Osteoblast (primary cell): ENCODE results near the gene C6orf89. TPM values are rescaled to one million over a fixed set of nuclear protein-coding genes. Genes with fewer than 3 reads are reported as not detected.

ENCODE experiments used
- DNase-seq: peaks from one replicate; pipeline ENCODE4 v3.0.0; 2011; ENCODE audit warnings: low spot score, mixed read lengths; ENCODE audit not compliant: insufficient read length; ENCODE audit errors: missing footprints
- H2AFZ ChIP-seq: 2 replicates; pipeline ENCODE4 v1.6.0; 2011; ENCODE audit warnings: mild to moderate bottlenecking, low read length
- H3K27ac ChIP-seq: 2 replicates; pipeline ENCODE4 v1.5.1; 2011; ENCODE audit warnings: mild to moderate bottlenecking, low read depth, low read length, moderate library complexity
- H3K27me3 ChIP-seq: 2 replicates; pipeline ENCODE4 v1.6.0; 2012; ENCODE audit warnings: mild to moderate bottlenecking, control low read depth, inconsistent platforms, low read length, moderate library complexity; ENCODE audit not compliant: insufficient read depth
- H3K36me3 ChIP-seq: 2 replicates; pipeline ENCODE4 v1.5.1; 2011; ENCODE audit warnings: mild to moderate bottlenecking, low read length, control low read depth, moderate library complexity; ENCODE audit not compliant: insufficient read depth
- H3K4me1 ChIP-seq: 2 replicates; pipeline ENCODE4 v1.5.1; 2011; ENCODE audit warnings: mild to moderate bottlenecking, low read length, control low read depth, moderate library complexity; ENCODE audit not compliant: insufficient read depth
- H3K4me2 ChIP-seq: 2 replicates; pipeline ENCODE4 v1.6.0; 2011; ENCODE audit warnings: mild to moderate bottlenecking, low read length; ENCODE audit not compliant: insufficient read depth
- H3K4me3 ChIP-seq: fragments of 200-600 bp; sonication (generic); 3 replicates; pipeline ENCODE4 v1.5.1; 2012; ENCODE audit warnings: mild to moderate bottlenecking, low read length, inconsistent platforms; ENCODE audit not compliant: insufficient read depth
- H3K79me2 ChIP-seq: 2 replicates; pipeline ENCODE4 v1.6.0; 2012; ENCODE audit warnings: mild to moderate bottlenecking, low read length, control low read depth, inconsistent platforms; ENCODE audit not compliant: insufficient read depth
- H3K9me3 ChIP-seq: 2 replicates; pipeline ENCODE4 v1.5.1; 2011; ENCODE audit warnings: low read depth, low read length, control low read depth
- H4K20me1 ChIP-seq: 2 replicates; pipeline ENCODE4 v1.6.0; 2012; ENCODE audit warnings: mild to moderate bottlenecking, low read length, control low read depth; ENCODE audit not compliant: insufficient read depth
- total RNA-seq: library from RNA; depleted of rRNA; stranded (reverse); fragments of >200 nt; gene quantifications from 2 replicates; pipeline ENCODE4 v1.2.3, GENCODE V29; 2012
- TF ChIP-seq, protein P1 (sequence below): IDR thresholded peaks from 2 replicates; pipeline ENCODE4 v1.5.1; 2011; ENCODE audit warnings: mild to moderate bottlenecking, low read depth, low read length, moderate library complexity; ENCODE audit errors: extremely low read depth

Gene C6orf89
- total RNA-seq, 1 donor, result 59.0 TPM

DNA sequence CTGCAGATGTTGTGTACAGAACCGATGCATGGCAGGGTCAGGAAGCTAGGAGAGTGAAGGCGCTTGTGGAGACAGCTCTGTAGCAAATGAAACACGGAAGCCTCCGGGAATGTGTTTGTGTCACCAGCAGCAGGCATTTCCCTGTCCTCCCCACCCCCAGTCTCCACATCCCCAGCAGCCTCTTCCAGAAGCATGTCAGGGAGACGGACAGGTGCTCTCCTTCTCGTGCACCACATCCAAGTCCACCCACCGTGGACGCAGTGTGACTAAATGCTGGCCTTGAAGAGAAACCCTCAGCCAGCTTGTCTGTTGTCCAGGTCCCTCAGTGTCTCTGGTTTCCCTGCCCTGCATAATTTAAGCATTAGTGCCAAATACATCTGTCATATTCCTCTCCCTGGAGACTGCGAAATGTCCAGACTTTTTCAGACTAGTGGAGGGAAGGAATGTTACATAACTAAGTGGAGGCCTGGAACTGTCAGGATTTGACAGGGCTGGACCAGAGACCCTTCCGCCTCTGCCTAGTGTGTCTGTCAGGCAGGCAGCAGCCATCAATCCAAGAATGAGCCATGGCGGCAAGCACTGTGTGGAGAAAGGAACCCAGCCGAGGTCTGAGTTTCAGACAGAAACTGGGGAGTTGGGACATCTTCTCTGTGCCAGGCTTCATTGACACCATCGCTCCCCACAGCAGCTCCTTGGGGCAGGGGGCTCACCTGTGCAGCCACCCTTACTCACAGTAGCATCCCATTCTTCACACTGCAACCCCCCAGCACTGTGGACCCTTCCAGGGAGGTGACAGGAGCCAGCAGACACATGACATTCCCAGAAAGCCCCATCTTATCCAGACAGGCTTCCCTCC is 42.2 kb downstream of the C6orf89 start:
- no peak overlapping the region for H3K4me2 ChIP-seq
- TF ChIP-seq, protein P1, sequence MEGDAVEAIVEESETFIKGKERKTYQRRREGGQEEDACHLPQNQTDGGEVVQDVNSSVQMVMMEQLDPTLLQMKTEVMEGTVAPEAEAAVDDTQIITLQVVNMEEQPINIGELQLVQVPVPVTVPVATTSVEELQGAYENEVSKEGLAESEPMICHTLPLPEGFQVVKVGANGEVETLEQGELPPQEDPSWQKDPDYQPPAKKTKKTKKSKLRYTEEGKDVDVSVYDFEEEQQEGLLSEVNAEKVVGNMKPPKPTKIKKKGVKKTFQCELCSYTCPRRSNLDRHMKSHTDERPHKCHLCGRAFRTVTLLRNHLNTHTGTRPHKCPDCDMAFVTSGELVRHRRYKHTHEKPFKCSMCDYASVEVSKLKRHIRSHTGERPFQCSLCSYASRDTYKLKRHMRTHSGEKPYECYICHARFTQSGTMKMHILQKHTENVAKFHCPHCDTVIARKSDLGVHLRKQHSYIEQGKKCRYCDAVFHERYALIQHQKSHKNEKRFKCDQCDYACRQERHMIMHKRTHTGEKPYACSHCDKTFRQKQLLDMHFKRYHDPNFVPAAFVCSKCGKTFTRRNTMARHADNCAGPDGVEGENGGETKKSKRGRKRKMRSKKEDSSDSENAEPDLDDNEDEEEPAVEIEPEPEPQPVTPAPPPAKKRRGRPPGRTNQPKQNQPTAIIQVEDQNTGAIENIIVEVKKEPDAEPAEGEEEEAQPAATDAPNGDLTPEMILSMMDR, result no peak
- no peaks in the 10 kb centered on the region for H3K9me3 ChIP-seq
- H3K4me3 ChIP-seq, result no peak overlapping the region
- H3K36me3 ChIP-seq, result peaks cover 24% of the 10 kb centered on the region
- DNase-seq, result no peak
- H3K27ac ChIP-seq, result no peak overlapping the region
- no peaks in the 10 kb centered on the region for H3K79me2 ChIP-seq
- no peak overlapping the region for H2AFZ ChIP-seq
- no peaks in the 10 kb centered on the region for H4K20me1 ChIP-seq
- H3K27me3 ChIP-seq, result no peaks in the 10 kb centered on the region
- H3K4me1 ChIP-seq, result peaks cover 29% of the 10 kb centered on the region

DNA sequence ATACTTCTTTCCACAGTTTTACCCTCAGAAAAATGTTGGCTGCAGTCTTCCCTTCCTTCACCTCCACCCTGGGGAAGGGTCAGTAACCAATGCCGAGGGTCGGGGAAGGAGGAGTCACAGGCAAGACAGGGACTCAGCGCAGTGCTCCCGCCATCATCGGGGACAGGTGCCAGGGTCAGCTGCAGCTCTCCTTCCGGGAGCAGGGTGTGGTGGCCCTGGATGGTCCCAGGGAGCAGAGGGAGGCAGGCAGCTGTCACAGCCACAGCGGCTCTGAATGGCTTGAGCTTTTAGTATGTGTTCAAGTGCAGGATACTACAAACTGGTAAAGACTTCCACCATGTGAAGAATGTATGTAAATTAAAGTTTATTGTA is 42.8 kb downstream of the C6orf89 start:
- Histone ChIP-seq H3K9me3 (no peaks in the 10 kb centered on the region), H3K27ac (no peak overlapping the region), H3K4me2 (no peak overlapping the region), H3K4me1 (peaks cover 35% of the 10 kb centered on the region), H2AFZ (no peak overlapping the region), H4K20me1 (no peaks in the 10 kb centered on the region), H3K79me2 (no peaks in the 10 kb centered on the region), H3K4me3 (no peak overlapping the region), H3K36me3 (peaks cover 21% of the 10 kb centered on the region), H3K27me3 (no peaks in the 10 kb centered on the region)
- DNase-seq, result no peak
- TF ChIP-seq, protein P1, result no peak

DNA sequence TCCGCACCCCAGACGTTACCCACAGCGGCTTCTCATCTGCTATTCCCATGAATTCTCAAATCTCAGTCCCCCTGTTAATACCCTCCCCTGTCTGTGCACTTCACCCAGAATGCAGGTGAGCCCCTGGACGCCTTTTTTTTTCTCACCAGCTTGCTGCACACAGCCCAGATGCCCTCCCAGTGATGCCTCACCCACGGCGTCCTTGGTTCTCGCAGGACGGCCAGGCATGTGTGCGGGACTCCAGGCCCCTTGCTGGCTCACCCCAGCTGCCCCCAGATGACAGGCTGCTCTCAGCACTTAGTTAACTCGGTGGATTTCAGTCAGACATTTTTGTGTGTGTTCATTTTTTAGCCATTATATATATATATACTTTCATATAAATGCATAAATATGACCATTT is 43.4 kb downstream of the C6orf89 start:
- TF ChIP-seq, protein P1, result no peak
- Histone ChIP-seq H3K27me3 (no peaks in the 10 kb centered on the region), H3K4me1 (peaks cover 32% of the 10 kb centered on the region), H3K4me3 (no peak overlapping the region), H3K27ac (no peak overlapping the region), H3K79me2 (no peaks in the 10 kb centered on the region), H4K20me1 (no peaks in the 10 kb centered on the region), H2AFZ (no peak overlapping the region), H3K4me2 (no peak overlapping the region), H3K36me3 (peaks cover 15% of the 10 kb centered on the region), H3K9me3 (no peaks in the 10 kb centered on the region)
- DNase-seq, result no peak

DNA sequence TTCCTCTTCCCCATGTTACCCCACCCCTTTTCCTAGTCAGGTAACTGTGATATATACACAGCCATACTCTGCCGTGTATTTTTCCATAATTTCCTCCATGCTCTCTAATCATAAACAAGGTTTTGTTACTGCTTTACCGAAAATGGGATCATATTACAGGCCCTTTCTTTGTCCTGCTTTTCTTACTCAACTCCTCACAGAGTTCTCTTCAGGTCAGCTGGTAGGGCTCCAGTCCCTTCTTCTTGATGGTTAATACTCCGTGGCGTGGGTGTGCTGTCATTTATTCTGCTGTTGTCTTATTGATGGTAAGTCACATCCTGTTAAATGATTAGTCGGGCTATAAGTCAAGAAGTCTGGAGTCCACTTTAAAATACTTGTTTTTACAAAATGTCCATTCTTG is 43.9 kb downstream of the C6orf89 start:
- peak overlapping the region; percentile 36 for H3K4me2 ChIP-seq
- no peaks in the 10 kb centered on the region for H3K79me2 ChIP-seq
- H3K36me3 ChIP-seq, result peaks cover 13% of the 10 kb centered on the region
- peak; percentile 83 for DNase-seq
- H3K4me1 ChIP-seq, result peaks cover 31% of the 10 kb centered on the region
- no peak overlapping the region for H3K4me3 ChIP-seq
- no peaks in the 10 kb centered on the region for H4K20me1 ChIP-seq
- H3K27me3 ChIP-seq, result no peaks in the 10 kb centered on the region
- no peaks in the 10 kb centered on the region for H3K9me3 ChIP-seq
- TF ChIP-seq, protein P1, result no peak
- H2AFZ ChIP-seq, result no peak overlapping the region
- H3K27ac ChIP-seq, result no peak overlapping the region
